C4-2B (cell line): ENCODE results near the gene CFAP65.
A peak's percentile ranks its signal among the peaks of the same experiment; 100 is the strongest.

Experiments
- CTCF ChIP-seq: fragments of 450-650 bp; conservative IDR thresholded peaks from 2 replicates; pipeline ENCODE4 v1.5.1; 2017; ENCODE audit warnings: mild to moderate bottlenecking
- ZFX ChIP-seq: fragments of 450-650 bp; IDR thresholded peaks from 2 replicates; pipeline ENCODE4 v1.6.1; 2017

GRCh38 chr2:219073413-219074129 lies 32.3 kb upstream of the CFAP65 start:
- peak; percentile 77 for TF ChIP-seq CTCF
- TF ChIP-seq ZFX, result no peak
